A673 (cell line): ENCODE data around the gene BPIFA2. TPM values are rescaled to one million over a fixed set of nuclear protein-coding genes. Genes with fewer than 3 reads are reported as not detected.

ENCODE experiments used
- BruUV-seq: library from RNA; stranded (reverse); fragments of 400-500 nt; replicated peaks from 2 replicates; lab custom pipeline; 2021; lab: Mats Ljungman, UMichigan
- CTCF ChIA-PET: fragments of 300-600 bp; sonication (Branson Sonifier 250); formaldehyde crosslinking; loops from one replicate; lab custom pipeline; 2022; ENCODE audit warnings: antibody characterized with exemption; lab: Charles Lee
- POLR2A ChIA-PET: fragments of 300-600 bp; sonication (Branson Sonifier 250); formaldehyde crosslinking; loops from one replicate; lab custom pipeline; 2022; ENCODE audit warnings: antibody characterized with exemption; ENCODE audit not compliant: low non-redundant PET; lab: Charles Lee
- DNase-seq: peaks from one replicate; pipeline ENCODE4 v3.0.0-alpha.2; 2015; ENCODE audit warnings: low spot score
- H3K27ac ChIP-seq: fragments of 200-600 bp; sonication (generic); 2 replicates; pipeline ENCODE4 v1.5.1; 2016; ENCODE audit warnings: mixed run types, low read depth, mild to moderate bottlenecking, mixed read lengths, antibody characterized with exemption, low read length; ENCODE audit not compliant: poor library complexity, severe bottlenecking
- H3K27me3 ChIP-seq: fragments of 200-600 bp; sonication (generic); replicated peaks from 2 replicates; pipeline ENCODE4 v1.6.1; 2017; ENCODE audit warnings: mixed run types, low read depth, mild to moderate bottlenecking, mixed read lengths, antibody characterized with exemption, low read length; ENCODE audit not compliant: insufficient read depth, poor library complexity
- H3K36me3 ChIP-seq: fragments of 200-600 bp; sonication (generic); 2 replicates; pipeline ENCODE4 v1.6.1; 2016; ENCODE audit warnings: mixed run types, mild to moderate bottlenecking, mixed read lengths, antibody characterized with exemption, low read length; ENCODE audit not compliant: insufficient read depth, poor library complexity, severe bottlenecking
- H3K4me1 ChIP-seq: fragments of 200-600 bp; sonication (generic); 2 replicates; pipeline ENCODE4 v1.6.1; 2017; ENCODE audit warnings: mixed run types, mild to moderate bottlenecking, mixed read lengths, antibody characterized with exemption, low read length; ENCODE audit not compliant: insufficient read depth, poor library complexity, severe bottlenecking
- H3K4me3 ChIP-seq: fragments of 200-600 bp; sonication (generic); 2 replicates; pipeline ENCODE4 v1.5.1; 2016; ENCODE audit warnings: low read depth, mixed run types, mild to moderate bottlenecking, mixed read lengths, low read length; ENCODE audit not compliant: poor library complexity, severe bottlenecking
- H3K9me3 ChIP-seq: fragments of 200-600 bp; sonication (generic); 2 replicates; pipeline ENCODE4 v1.6.1; 2016; ENCODE audit warnings: mixed run types, low read depth, mild to moderate bottlenecking, mixed read lengths, antibody characterized with exemption, low read length; ENCODE audit not compliant: poor library complexity, severe bottlenecking
- EZH2 ChIP-seq: fragments of 200-600 bp; sonication (generic); IDR thresholded peaks from 2 replicates; pipeline ENCODE4 v1.6.1; 2017; ENCODE audit warnings: borderline replicate concordance, low read depth, mild to moderate bottlenecking, mixed read lengths, antibody characterized with exemption, low read length; ENCODE audit not compliant: poor library complexity, severe bottlenecking
- intact Hi-C: fragments of 100-400 bp; cut with micrococcal nuclease; formaldehyde crosslinking; loops from one replicate; pipeline ENCODE4 v1.10.0; 2022; ENCODE audit not compliant: unreplicated experiment
- total RNA-seq: library from RNA; stranded (reverse); gene quantifications from 2 replicates; pipeline ENCODE4 v1.2.3, GENCODE V29; 2021
- TF ChIP-seq, protein P1 (sequence below): fragments of 300-800, 200-600 bp; sonication (generic); conservative IDR thresholded peaks from 2 replicates; pipeline ENCODE4 v1.5.1; 2017; ENCODE audit warnings: low read depth, mild to moderate bottlenecking, antibody characterized with exemption, low read length, moderate library complexity, mixed read lengths

Gene BPIFA2
- total RNA-seq, 1 experiment from 2014 or later: not detected

- no peaks in the 10 kb centered on the region for H3K9me3 ChIP-seq
- H3K36me3 ChIP-seq: no peaks in the 10 kb centered on the region
- BruUV-seq: no TSS peak
- H3K4me3 ChIP-seq: no peak overlapping the region
- CTCF ChIA-PET: no interaction called here
- H3K27ac ChIP-seq: no peak overlapping the region
- intact Hi-C loops: no loop called here
- POLR2A ChIA-PET: no interaction called here
- peaks cover 11% of the 10 kb centered on the region for H3K27me3 ChIP-seq
- H3K4me1 ChIP-seq: no peaks in the 10 kb centered on the region
- peak; percentile 20 for DNase-seq
- TF ChIP-seq, protein P1, sequence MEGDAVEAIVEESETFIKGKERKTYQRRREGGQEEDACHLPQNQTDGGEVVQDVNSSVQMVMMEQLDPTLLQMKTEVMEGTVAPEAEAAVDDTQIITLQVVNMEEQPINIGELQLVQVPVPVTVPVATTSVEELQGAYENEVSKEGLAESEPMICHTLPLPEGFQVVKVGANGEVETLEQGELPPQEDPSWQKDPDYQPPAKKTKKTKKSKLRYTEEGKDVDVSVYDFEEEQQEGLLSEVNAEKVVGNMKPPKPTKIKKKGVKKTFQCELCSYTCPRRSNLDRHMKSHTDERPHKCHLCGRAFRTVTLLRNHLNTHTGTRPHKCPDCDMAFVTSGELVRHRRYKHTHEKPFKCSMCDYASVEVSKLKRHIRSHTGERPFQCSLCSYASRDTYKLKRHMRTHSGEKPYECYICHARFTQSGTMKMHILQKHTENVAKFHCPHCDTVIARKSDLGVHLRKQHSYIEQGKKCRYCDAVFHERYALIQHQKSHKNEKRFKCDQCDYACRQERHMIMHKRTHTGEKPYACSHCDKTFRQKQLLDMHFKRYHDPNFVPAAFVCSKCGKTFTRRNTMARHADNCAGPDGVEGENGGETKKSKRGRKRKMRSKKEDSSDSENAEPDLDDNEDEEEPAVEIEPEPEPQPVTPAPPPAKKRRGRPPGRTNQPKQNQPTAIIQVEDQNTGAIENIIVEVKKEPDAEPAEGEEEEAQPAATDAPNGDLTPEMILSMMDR: no peak
- TF ChIP-seq EZH2: no peak
Observed at GRCh38 chr20:33132513-33133372, 35.2 kb upstream of the BPIFA2 start.

DNA sequence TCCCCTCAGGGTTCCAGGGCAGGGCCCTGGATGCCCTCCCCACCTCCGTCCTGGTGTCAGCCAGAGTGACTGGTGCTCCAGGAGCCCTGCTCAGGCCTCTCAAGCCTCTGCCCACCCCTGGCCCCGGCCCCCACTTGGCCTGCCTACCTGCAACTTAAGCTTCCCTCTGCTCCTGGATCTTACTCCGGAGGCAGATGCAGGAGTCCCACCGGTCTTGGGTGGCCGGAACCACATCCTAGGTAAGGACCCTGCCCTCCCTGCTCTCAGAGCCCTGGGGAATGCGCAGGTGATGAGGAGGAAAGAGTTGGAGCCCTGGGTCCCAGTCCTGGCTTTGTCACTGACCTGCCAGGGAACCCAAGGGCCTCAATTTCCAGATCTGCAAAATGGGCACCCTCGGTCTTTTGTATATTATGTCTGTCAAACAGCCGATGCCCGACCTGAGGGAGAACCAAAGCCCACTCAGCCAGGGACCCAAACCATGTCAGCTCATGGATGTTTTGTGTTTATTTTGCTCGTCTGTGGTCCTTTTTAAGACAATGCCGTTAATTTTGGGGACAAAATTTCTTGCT, 34.5 kb upstream of the BPIFA2 start:
- ChIA-PET POLR2A (no interaction called here), CTCF (no interaction called here)
- Histone ChIP-seq H3K36me3 (no peaks in the 10 kb centered on the region), H3K27ac (no peak overlapping the region), H3K4me3 (no peak overlapping the region), H3K9me3 (no peaks in the 10 kb centered on the region), H3K4me1 (no peaks in the 10 kb centered on the region), H3K27me3 (peaks cover 6% of the 10 kb centered on the region)
- intact Hi-C loops: no loop called here
- no peak for TF ChIP-seq EZH2
- TF ChIP-seq, protein P1: no peak
- no peak for DNase-seq
- no TSS peak for BruUV-seq

DNA sequence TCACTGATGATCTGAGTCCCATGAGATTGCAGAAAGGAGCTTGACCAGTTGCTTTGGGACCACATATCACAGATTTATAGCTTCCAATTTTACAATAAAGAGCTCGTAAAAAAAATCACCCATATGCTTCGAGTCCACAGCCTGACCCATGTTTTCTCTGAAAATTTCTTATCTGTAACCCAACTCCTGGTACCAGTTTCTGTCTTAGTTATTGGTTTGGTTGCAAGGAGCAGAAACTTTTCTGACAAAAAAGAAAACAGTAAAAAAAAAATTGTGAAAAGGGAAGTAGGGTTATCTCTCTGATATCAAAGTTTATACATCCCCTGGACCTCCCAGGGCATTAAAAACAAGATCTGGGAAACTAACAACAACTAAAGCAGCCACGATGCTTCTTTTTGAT, 30.8 kb upstream of the BPIFA2 start:
- intact Hi-C loops: no loop called here
- Histone ChIP-seq H3K27ac (no peak overlapping the region), H3K36me3 (no peaks in the 10 kb centered on the region), H3K4me1 (no peaks in the 10 kb centered on the region), H3K27me3 (no peaks in the 10 kb centered on the region), H3K4me3 (no peak overlapping the region), H3K9me3 (no peaks in the 10 kb centered on the region)
- TF ChIP-seq EZH2: no peak
- TF ChIP-seq, protein P1: no peak
- DNase-seq: no peak
- CTCF ChIA-PET: no interaction called here
- POLR2A ChIA-PET: no interaction called here
- BruUV-seq: no TSS peak
